ENCODE results near the gene NECTIN1.

Gene NECTIN1

GRCh38 chr11:119617340-119617713 lies 111.7 kb downstream of the NECTIN1 start:
- H3K4ac ChIP-seq (ENCODE audit: low read depth, low read length) = no peak overlapping the region
- no peak overlapping the region for H3K4me3 ChIP-seq (ENCODE audit: low read depth, low read length)
- no peak for DNase-seq
- H3K27me3 ChIP-seq (ENCODE audit: insufficient read depth, low read length) = no peaks in the 10 kb centered on the region
- H2AK5ac ChIP-seq (ENCODE audit: low read length) = no peak overlapping the region
- H4K91ac ChIP-seq (ENCODE audit: low read depth, low read length) = no peak overlapping the region
- H2BK5ac ChIP-seq (ENCODE audit: low read depth, low read length, poor library complexity) = no peak overlapping the region
- H3K9me3 ChIP-seq (ENCODE audit: insufficient read depth, low read depth, low read length) = no peaks in the 10 kb centered on the region
- H3K4me1 ChIP-seq (ENCODE audit: control insufficient read depth in 1 of 2, insufficient read depth in 2 of 2, low read length in 2 of 2) = peaks cover 0 to 3% of the 10 kb centered on the region in 2 experiments
- no peak overlapping the region for H3K9ac ChIP-seq (ENCODE audit: low read length)
- no peak overlapping the region for H3K18ac ChIP-seq (ENCODE audit: low read length)
- H4K8ac ChIP-seq (ENCODE audit: low read depth, low read length) = no peak overlapping the region
- no peak overlapping the region for H3K23ac ChIP-seq (ENCODE audit: low read length)
- H3K4me2 ChIP-seq (ENCODE audit: low read length) = no peak overlapping the region
- no peak overlapping the region for H2BK120ac ChIP-seq (ENCODE audit: insufficient read depth, low read length, poor library complexity)
- no peaks in the 10 kb centered on the region for H3K36me3 ChIP-seq (ENCODE audit: control insufficient read depth in 1 of 2, insufficient read depth in 2 of 2, low read length in 2 of 2)
- no peak overlapping the region for H2AFZ ChIP-seq (ENCODE audit: insufficient read depth, low read length, poor library complexity)
- no peak overlapping the region for H4K12ac ChIP-seq (ENCODE audit: low read depth, low read length)
- H3K27ac ChIP-seq (ENCODE audit: low read depth, low read length) = no peak overlapping the region
- no peak overlapping the region for H2BK12ac ChIP-seq (ENCODE audit: low read length)
- H3K14ac ChIP-seq (ENCODE audit: low read length) = no peak overlapping the region
- no CpG with 5 or more reads among the region's 13 CpGs for WGBS (ENCODE audit: extremely low coverage, insufficient coverage, insufficient read length)
- no peaks in the 10 kb centered on the region for H3K79me1 ChIP-seq (ENCODE audit: low read length)
- no peaks in the 10 kb centered on the region for H3K79me2 ChIP-seq (ENCODE audit: control insufficient read depth, insufficient read depth, low read length, poor library complexity)

GRCh38 chr11:119616586-119617339 lies 112.2 kb downstream of the NECTIN1 start:
- Histone ChIP-seq H4K91ac (ENCODE audit: low read depth, low read length) (no peak overlapping the region), H4K8ac (ENCODE audit: low read depth, low read length) (no peak overlapping the region), H3K23ac (ENCODE audit: low read length) (no peak overlapping the region), H2AK5ac (ENCODE audit: low read length) (no peak overlapping the region), H2BK5ac (ENCODE audit: low read depth, low read length, poor library complexity) (no peak overlapping the region), H3K4me1 (ENCODE audit: control insufficient read depth in 1 of 2, insufficient read depth in 2 of 2, low read length in 2 of 2) (peaks cover 0 to 3% of the 10 kb centered on the region in 2 experiments), H3K4me2 (ENCODE audit: low read length) (no peak overlapping the region), H3K4me3 (ENCODE audit: low read depth, low read length) (no peak overlapping the region), H3K9ac (ENCODE audit: low read length) (no peak overlapping the region), H3K27me3 (ENCODE audit: insufficient read depth, low read length) (no peaks in the 10 kb centered on the region), H2BK120ac (ENCODE audit: insufficient read depth, low read length, poor library complexity) (no peak overlapping the region), H2BK12ac (ENCODE audit: low read length) (no peak overlapping the region), H3K27ac (ENCODE audit: low read depth, low read length) (no peak overlapping the region), H4K12ac (ENCODE audit: low read depth, low read length) (no peak overlapping the region), H3K4ac (ENCODE audit: low read depth, low read length) (no peak overlapping the region), H2AFZ (ENCODE audit: insufficient read depth, low read length, poor library complexity) (no peak overlapping the region), H3K36me3 (ENCODE audit: control insufficient read depth in 1 of 2, insufficient read depth in 2 of 2, low read length in 2 of 2) (no peaks in the 10 kb centered on the region), H3K9me3 (ENCODE audit: insufficient read depth, low read depth, low read length) (no peaks in the 10 kb centered on the region), H3K79me1 (ENCODE audit: low read length) (no peaks in the 10 kb centered on the region), H3K14ac (ENCODE audit: low read length) (no peak overlapping the region), H3K18ac (ENCODE audit: low read length) (no peak overlapping the region), H3K79me2 (ENCODE audit: control insufficient read depth, insufficient read depth, low read length, poor library complexity) (no peaks in the 10 kb centered on the region)
- WGBS (ENCODE audit: extremely low coverage, insufficient coverage, insufficient read length) = no CpG with 5 or more reads among the region's 9 CpGs
- DNase-seq = no peak

- Histone ChIP-seq H2BK120ac (ENCODE audit: insufficient read depth, low read length, poor library complexity) (no peak overlapping the region), H2AK5ac (ENCODE audit: low read length) (no peak overlapping the region), H3K4me1 (ENCODE audit: control insufficient read depth in 1 of 2, insufficient read depth in 2 of 2, low read length in 2 of 2) (peaks cover 0 to 3% of the 10 kb centered on the region in 2 experiments), H4K91ac (ENCODE audit: low read depth, low read length) (no peak overlapping the region), H3K18ac (ENCODE audit: low read length) (no peak overlapping the region), H2AFZ (ENCODE audit: insufficient read depth, low read length, poor library complexity) (no peak overlapping the region), H3K4ac (ENCODE audit: low read depth, low read length) (no peak overlapping the region), H3K23ac (ENCODE audit: low read length) (no peak overlapping the region), H3K27me3 (ENCODE audit: insufficient read depth, low read length) (no peaks in the 10 kb centered on the region), H3K14ac (ENCODE audit: low read length) (no peak overlapping the region), H2BK5ac (ENCODE audit: low read depth, low read length, poor library complexity) (no peak overlapping the region), H3K9me3 (ENCODE audit: insufficient read depth, low read depth, low read length) (no peaks in the 10 kb centered on the region), H3K4me2 (ENCODE audit: low read length) (no peak overlapping the region), H3K79me1 (ENCODE audit: low read length) (no peaks in the 10 kb centered on the region), H3K9ac (ENCODE audit: low read length) (no peak overlapping the region), H3K36me3 (ENCODE audit: control insufficient read depth in 1 of 2, insufficient read depth in 2 of 2, low read length in 2 of 2) (no peaks in the 10 kb centered on the region), H3K4me3 (ENCODE audit: low read depth, low read length) (no peak overlapping the region), H4K12ac (ENCODE audit: low read depth, low read length) (no peak overlapping the region), H4K8ac (ENCODE audit: low read depth, low read length) (no peak overlapping the region), H2BK12ac (ENCODE audit: low read length) (no peak overlapping the region), H3K27ac (ENCODE audit: low read depth, low read length) (no peak overlapping the region), H3K79me2 (ENCODE audit: control insufficient read depth, insufficient read depth, low read length, poor library complexity) (no peaks in the 10 kb centered on the region)
- no peak for DNase-seq
Measured at GRCh38 chr11:119615882-119616196, 113.2 kb downstream of the NECTIN1 start.

DNA sequence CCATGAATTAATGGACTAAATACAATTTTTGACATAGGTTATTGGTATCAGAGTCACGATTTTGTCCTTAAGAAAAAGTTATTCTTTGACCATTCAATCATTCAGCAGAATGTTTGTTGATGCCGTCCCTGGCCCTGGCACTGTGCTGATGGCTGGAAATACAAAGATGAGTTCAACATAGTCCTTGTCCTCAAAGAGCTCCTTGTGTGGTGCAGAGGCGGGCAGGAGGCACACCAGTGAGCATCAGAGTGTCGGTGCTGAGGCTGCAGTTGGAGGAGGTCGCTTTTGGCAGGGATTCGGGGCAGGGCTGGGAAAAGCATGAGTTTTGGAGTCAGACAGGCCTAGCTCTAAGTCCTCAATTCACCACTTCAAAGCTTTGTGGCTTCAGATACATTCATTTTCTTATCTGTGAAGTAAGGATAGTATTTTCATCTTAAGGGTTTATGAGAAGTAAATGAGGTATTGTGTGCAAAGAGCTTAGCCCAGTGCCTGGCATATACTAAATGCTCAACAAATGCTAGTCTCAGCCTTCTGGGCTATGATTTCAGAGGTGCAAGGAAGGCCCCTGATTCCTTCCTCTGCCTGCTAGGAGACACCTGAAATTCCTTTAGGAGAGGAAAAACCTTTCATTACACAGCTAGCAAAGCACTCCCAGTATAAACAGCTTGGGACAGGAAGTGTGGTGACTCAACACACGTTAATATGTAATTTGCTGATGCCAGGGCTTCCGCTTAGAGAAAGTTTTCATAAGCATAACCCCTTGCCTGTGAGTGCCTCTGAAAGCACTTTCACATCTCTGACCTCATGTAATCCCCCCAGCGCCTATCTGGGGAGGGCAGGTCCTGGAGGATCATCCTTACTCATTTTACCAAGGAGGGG lies 113.8 kb downstream of the NECTIN1 start:
- no peak overlapping the region for H2BK120ac ChIP-seq (ENCODE audit: insufficient read depth, low read length, poor library complexity)
- H4K8ac ChIP-seq (ENCODE audit: low read depth, low read length) = no peak overlapping the region
- H2AK5ac ChIP-seq (ENCODE audit: low read length) = no peak overlapping the region
- H3K27ac ChIP-seq (ENCODE audit: low read depth, low read length) = no peak overlapping the region
- H2BK5ac ChIP-seq (ENCODE audit: low read depth, low read length, poor library complexity) = no peak overlapping the region
- no peak overlapping the region for H3K4ac ChIP-seq (ENCODE audit: low read depth, low read length)
- peak in 1 of 2 donors; percentile 17 for DNase-seq
- H3K36me3 ChIP-seq (ENCODE audit: control insufficient read depth in 1 of 2, insufficient read depth in 2 of 2, low read length in 2 of 2) = no peaks in the 10 kb centered on the region
- H3K9me3 ChIP-seq (ENCODE audit: insufficient read depth, low read depth, low read length) = no peaks in the 10 kb centered on the region
- H4K12ac ChIP-seq (ENCODE audit: low read depth, low read length) = no peak overlapping the region
- H3K79me1 ChIP-seq (ENCODE audit: low read length) = no peaks in the 10 kb centered on the region
- H2AFZ ChIP-seq (ENCODE audit: insufficient read depth, low read length, poor library complexity) = no peak overlapping the region
- no peak overlapping the region for H4K91ac ChIP-seq (ENCODE audit: low read depth, low read length)
- H3K18ac ChIP-seq (ENCODE audit: low read length) = no peak overlapping the region
- H2BK12ac ChIP-seq (ENCODE audit: low read length) = no peak overlapping the region
- no CpG with 5 or more reads among the region's 9 CpGs for WGBS (ENCODE audit: extremely low coverage, insufficient coverage, insufficient read length)
- H3K79me2 ChIP-seq (ENCODE audit: control insufficient read depth, insufficient read depth, low read length, poor library complexity) = no peaks in the 10 kb centered on the region
- H3K4me3 ChIP-seq (ENCODE audit: low read depth, low read length) = no peak overlapping the region
- no peak overlapping the region for H3K14ac ChIP-seq (ENCODE audit: low read length)
- no peaks in the 10 kb centered on the region for H3K27me3 ChIP-seq (ENCODE audit: insufficient read depth, low read length)
- H3K9ac ChIP-seq (ENCODE audit: low read length) = no peak overlapping the region
- peaks cover 0 to 3% of the 10 kb centered on the region in 2 experiments for H3K4me1 ChIP-seq (ENCODE audit: control insufficient read depth in 1 of 2, insufficient read depth in 2 of 2, low read length in 2 of 2)
- H3K23ac ChIP-seq (ENCODE audit: low read length) = no peak overlapping the region
- H3K4me2 ChIP-seq (ENCODE audit: low read length) = no peak overlapping the region

Measured in trophoblast cell (in vitro differentiated cells and primary cell).